SU-DHL-6 (cell line): ENCODE results near the gene LRRTM4.

Source experiments
- EZH2phosphoT487 ChIP-seq: fragments of 200-600 bp; sonication (generic), shearing (Covaris generic); conservative IDR thresholded peaks from 2 replicates; pipeline ENCODE4 v1.6.1; 2018; ENCODE audit warnings: mild to moderate bottlenecking, antibody characterized with exemption, low read length, moderate library complexity, mixed read lengths
- TF ChIP-seq, protein P1 (sequence below): fragments of 200-600 bp; sonication (generic); IDR thresholded peaks from one replicate; pipeline ENCODE4 v1.5.1; 2017; ENCODE audit warnings: antibody characterized with exemption, mild to moderate bottlenecking, low read length, moderate library complexity; ENCODE audit not compliant: insufficient read depth, poor library complexity, severe bottlenecking

DNA sequence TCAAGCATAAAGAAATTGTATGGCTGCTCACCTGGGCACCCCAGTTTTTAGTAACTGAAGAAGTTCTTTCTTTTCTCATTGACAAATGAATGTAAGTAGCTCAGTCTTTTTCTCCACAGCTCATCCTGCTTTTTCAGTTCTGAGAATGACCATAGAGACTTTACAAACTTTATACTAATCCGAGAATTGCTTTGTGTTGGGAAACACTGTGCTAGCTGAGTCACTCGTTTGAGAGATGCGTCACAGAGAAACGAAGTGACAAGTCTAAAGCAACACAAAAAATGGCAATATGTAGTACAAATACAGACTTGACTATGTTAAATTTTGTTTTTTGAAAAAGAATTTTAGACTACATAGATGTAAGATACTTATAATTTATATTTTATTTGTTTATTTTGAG lies 9.0 kb downstream of the LRRTM4 start:
- TF ChIP-seq, protein P1, sequence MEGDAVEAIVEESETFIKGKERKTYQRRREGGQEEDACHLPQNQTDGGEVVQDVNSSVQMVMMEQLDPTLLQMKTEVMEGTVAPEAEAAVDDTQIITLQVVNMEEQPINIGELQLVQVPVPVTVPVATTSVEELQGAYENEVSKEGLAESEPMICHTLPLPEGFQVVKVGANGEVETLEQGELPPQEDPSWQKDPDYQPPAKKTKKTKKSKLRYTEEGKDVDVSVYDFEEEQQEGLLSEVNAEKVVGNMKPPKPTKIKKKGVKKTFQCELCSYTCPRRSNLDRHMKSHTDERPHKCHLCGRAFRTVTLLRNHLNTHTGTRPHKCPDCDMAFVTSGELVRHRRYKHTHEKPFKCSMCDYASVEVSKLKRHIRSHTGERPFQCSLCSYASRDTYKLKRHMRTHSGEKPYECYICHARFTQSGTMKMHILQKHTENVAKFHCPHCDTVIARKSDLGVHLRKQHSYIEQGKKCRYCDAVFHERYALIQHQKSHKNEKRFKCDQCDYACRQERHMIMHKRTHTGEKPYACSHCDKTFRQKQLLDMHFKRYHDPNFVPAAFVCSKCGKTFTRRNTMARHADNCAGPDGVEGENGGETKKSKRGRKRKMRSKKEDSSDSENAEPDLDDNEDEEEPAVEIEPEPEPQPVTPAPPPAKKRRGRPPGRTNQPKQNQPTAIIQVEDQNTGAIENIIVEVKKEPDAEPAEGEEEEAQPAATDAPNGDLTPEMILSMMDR: no peak
- TF ChIP-seq EZH2phosphoT487: no peak
